ENCODE measurements around the gene NDUFA3.
A peak's percentile ranks its signal among the peaks of the same experiment; 100 is the strongest.

The NDUFA3 gene

DNA sequence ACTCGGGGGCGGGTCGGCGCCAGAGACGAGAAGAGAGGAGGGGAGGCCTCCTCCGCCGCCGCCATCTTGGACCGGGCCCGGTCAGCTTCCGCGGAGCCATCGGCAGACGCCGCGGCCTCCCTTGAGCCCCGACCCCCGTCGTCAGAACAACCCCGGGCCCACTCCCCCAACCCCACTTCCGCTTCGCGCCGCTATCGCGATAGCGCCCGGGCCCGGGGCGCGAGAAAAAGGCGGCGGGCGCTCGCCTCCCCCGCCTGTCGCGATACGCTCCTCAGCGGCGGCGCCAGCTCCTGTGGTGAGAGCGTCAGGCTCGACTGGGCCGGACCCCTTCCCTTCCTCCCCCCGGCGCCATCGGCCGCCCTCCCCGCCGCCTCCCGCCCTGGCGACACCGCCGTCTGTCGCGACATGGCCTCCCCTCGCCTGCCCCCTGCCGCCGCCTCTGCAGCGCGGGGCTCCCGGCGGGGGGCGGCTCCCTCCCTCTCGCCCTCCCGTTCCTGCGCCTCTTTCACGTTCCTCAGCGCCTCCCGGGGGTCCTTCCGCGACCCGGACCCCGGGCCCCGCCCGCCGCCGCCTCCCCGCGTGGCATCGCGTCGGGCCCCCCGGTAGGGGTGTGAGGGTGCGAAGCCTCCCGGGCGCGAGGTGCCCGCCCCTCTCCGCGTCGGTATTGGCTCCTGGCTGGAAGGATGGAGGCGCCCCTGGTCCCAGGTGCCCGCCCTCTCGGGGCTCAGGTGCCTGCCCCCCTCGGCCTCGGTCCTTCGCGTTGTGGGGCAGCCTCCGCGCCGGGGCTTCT lies 35.2 kb downstream of the NDUFA3 start, which contains the start of gene CNOT3:
CNOT3 (plus strand) TSS at position 64 of the 790 bp plus-strand sequence. CDS start 5,217 bp downstream, outside the sequence.
- no peaks in the 10 kb centered on the region for H3K9me3 ChIP-seq (ENCODE audit: low read length)
- H3K36me3 ChIP-seq (ENCODE audit: insufficient read depth, low read length): peaks cover 38% of the 10 kb centered on the region
- H3K4me3 ChIP-seq (ENCODE audit: low read length): peak within 1 kb of the TSS; percentile 63
- H3K4me1 ChIP-seq (ENCODE audit: insufficient read depth, low read length): peaks cover 22% of the 10 kb centered on the region
- no peaks in the 10 kb centered on the region for H3K27me3 ChIP-seq (ENCODE audit: insufficient read depth, low read length)
- H2AFZ ChIP-seq (ENCODE audit: low read depth, low read length): peak within 1 kb of the TSS; percentile 11

DNA sequence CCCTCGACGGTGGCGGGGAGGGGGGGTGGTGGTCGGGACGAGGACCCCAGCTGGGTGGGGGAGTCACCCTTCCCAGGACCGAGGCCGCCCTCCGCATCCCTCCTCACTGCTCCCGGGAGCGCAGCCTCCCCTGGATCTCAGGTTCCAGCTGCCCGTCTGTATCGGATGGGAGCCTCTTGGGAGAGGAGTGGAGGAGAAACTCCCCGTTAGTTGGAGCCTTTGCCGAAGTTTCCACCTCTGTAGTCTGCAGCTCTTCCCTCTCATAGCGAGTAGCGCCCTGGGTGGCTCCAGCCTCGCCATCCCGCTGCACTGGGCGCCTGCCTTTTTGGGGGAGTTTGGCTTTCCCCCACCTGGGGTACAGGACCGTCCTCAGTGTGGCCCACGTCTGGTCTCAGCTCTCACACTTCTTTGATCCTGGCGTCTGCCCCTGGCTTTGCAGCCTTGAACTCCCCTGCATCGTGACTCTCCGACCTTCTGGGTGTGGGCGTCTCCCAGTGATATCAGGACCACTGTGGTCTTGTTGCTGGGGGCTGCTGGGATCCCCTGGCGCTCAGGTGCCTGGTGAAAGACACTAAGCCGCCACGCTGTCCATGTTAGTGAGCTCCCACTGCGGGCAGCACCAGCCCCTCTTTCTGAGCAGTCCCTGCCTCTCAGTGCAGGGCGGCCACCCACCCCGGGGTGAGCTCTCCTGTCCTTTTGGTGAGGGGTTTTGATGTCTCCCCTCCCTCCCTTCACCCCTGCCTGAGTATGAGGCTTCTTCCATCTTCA lies 36.0 kb downstream of the NDUFA3 start:
- Histone ChIP-seq H2AFZ (ENCODE audit: low read depth, low read length) (no peak overlapping the region), H3K9me3 (ENCODE audit: low read length) (no peaks in the 10 kb centered on the region), H3K4me3 (ENCODE audit: low read length) (peak overlapping the region; percentile 63), H3K36me3 (ENCODE audit: insufficient read depth, low read length) (peaks cover 44% of the 10 kb centered on the region), H3K4me1 (ENCODE audit: insufficient read depth, low read length) (peaks cover 22% of the 10 kb centered on the region), H3K27me3 (ENCODE audit: insufficient read depth, low read length) (no peaks in the 10 kb centered on the region)

DNA sequence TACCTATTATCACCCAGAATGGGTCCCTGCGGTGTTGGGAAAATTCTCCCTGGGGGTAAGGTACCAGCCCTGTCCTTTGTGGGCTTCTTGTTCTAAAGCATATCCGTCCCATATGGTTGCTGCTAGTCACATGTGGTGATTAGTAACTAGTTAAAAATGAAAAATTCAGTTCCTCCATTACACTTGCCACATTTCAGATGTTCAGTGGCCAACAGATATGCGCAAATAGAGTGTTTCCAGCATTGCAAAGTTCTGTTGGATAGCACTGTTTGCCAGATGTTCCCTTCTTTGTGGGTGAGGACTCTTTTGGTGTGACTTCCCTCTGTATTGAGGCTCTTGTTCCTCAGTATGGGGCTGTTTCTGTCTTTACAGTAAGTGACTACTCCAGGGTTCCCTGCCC lies 38.7 kb downstream of the NDUFA3 start:
- Histone ChIP-seq H2AFZ (ENCODE audit: low read depth, low read length) (no peak overlapping the region), H3K9me3 (ENCODE audit: low read length) (no peaks in the 10 kb centered on the region), H3K4me1 (ENCODE audit: insufficient read depth, low read length) (peaks cover 14% of the 10 kb centered on the region), H3K4me3 (ENCODE audit: low read length) (no peak overlapping the region), H3K27me3 (ENCODE audit: insufficient read depth, low read length) (no peaks in the 10 kb centered on the region), H3K36me3 (ENCODE audit: insufficient read depth, low read length) (peaks cover 71% of the 10 kb centered on the region)

DNA sequence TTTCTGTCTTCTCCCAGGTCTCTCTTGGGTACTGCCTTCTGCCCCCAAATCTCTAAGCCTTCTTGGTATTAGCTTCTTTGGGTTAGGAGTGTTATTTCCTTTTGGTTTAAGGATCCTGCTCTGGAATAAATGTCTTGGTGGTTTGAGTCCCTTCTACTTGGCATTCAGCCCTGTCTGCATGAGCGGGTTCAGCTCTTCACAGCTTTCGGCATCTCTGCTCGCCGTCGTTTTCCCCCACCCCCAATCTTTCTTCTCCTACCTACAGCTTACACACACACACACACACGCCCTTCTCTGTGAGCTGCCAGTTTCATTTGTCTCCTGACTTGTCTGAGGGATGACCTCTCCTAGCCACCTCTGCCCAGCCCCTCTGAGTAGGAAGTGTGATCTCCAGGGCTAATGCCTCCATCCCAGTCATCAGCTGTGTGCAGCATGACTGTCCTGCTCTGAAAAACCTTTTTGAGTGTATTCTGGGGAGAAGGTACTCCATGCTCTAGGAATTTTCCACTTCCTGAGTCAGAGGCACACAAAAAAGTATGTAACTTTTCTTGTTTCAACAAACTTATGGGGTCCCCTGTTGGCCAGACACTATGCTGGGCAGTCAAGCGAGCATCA lies 39.6 kb downstream of the NDUFA3 start:
- H3K36me3 ChIP-seq (ENCODE audit: insufficient read depth, low read length): peaks cover 80% of the 10 kb centered on the region
- peaks cover 12% of the 10 kb centered on the region for H3K4me1 ChIP-seq (ENCODE audit: insufficient read depth, low read length)
- H3K9me3 ChIP-seq (ENCODE audit: low read length): no peaks in the 10 kb centered on the region
- no peak overlapping the region for H3K4me3 ChIP-seq (ENCODE audit: low read length)
- no peaks in the 10 kb centered on the region for H3K27me3 ChIP-seq (ENCODE audit: insufficient read depth, low read length)
- no peak overlapping the region for H2AFZ ChIP-seq (ENCODE audit: low read depth, low read length)

DNA sequence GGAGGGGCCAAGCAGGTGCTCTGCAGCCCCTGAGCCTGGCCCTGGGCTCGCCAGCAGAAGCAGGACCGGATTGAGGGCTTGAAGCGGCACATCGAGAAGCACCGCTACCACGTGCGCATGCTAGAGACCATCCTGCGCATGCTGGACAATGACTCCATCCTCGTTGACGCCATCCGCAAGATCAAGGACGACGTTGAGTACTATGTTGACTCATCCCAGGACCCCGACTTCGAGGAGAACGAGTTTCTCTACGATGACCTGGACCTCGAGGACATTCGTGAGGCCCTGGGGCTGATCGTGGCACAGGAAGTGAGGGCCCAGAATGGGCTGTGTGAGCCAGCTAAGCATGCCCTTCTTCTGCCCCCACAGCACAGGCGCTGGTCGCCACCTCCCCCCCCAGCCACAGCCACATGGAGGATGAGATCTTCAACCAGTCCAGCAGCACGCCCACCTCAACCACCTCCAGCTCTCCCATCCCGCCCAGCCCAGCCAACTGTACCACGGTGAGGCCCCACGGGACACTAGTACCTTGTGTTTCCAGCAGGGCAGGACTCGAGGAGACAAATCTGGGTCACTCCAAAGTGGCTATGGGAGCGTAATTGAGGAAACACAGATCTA lies 43.0 kb downstream of the NDUFA3 start:
- Histone ChIP-seq H3K36me3 (ENCODE audit: insufficient read depth, low read length) (peaks cover 92% of the 10 kb centered on the region), H3K27me3 (ENCODE audit: insufficient read depth, low read length) (no peaks in the 10 kb centered on the region), H3K4me1 (ENCODE audit: insufficient read depth, low read length) (no peaks in the 10 kb centered on the region), H3K4me3 (ENCODE audit: low read length) (no peak overlapping the region), H2AFZ (ENCODE audit: low read depth, low read length) (no peak overlapping the region), H3K9me3 (ENCODE audit: low read length) (no peaks in the 10 kb centered on the region)

DNA sequence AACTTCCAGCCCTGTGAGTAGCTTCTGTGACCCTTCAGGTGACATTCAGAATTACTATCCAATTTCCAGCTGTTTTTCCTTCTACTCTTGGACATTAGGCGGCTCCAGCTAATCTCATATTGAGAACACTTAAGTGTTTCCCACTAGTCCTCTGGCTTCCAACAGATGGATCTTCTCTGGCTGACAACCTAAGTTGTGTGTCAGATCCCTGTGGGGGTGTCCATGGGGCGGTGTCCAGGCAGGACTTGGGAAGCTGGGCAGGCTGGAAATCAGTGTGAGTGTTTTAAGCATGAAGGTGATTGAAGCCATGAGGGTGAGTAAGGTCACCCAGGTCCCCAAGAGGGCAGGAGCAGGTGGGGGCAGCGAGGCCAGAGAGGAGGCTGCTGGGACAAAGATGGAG lies 45.0 kb downstream of the NDUFA3 start:
- H3K9me3 ChIP-seq (ENCODE audit: low read length): no peaks in the 10 kb centered on the region
- H3K4me3 ChIP-seq (ENCODE audit: low read length): no peak overlapping the region
- H3K36me3 ChIP-seq (ENCODE audit: insufficient read depth, low read length): peaks cover 90% of the 10 kb centered on the region
- H3K27me3 ChIP-seq (ENCODE audit: insufficient read depth, low read length): no peaks in the 10 kb centered on the region
- H2AFZ ChIP-seq (ENCODE audit: low read depth, low read length): no peak overlapping the region
- no peaks in the 10 kb centered on the region for H3K4me1 ChIP-seq (ENCODE audit: insufficient read depth, low read length)

DNA sequence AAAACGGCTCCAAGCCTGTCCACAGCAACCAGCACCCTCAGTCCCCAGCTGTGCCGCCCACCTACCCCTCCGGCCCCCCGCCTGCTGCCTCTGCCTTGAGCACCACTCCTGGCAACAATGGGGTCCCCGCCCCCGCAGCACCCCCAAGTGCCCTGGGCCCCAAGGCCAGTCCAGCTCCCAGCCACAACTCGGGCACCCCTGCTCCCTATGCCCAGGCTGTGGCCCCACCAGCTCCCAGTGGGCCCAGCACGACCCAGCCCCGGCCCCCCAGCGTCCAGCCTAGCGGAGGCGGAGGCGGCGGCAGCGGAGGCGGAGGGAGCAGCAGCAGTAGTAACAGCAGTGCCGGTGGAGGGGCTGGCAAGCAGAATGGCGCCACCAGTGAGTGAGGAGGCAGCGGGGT lies 45.5 kb downstream of the NDUFA3 start:
- peaks cover 89% of the 10 kb centered on the region for H3K36me3 ChIP-seq (ENCODE audit: insufficient read depth, low read length)
- H3K4me3 ChIP-seq (ENCODE audit: low read length): no peak overlapping the region
- H3K9me3 ChIP-seq (ENCODE audit: low read length): no peaks in the 10 kb centered on the region
- H3K4me1 ChIP-seq (ENCODE audit: insufficient read depth, low read length): no peaks in the 10 kb centered on the region
- H2AFZ ChIP-seq (ENCODE audit: low read depth, low read length): no peak overlapping the region
- H3K27me3 ChIP-seq (ENCODE audit: insufficient read depth, low read length): no peaks in the 10 kb centered on the region

DNA sequence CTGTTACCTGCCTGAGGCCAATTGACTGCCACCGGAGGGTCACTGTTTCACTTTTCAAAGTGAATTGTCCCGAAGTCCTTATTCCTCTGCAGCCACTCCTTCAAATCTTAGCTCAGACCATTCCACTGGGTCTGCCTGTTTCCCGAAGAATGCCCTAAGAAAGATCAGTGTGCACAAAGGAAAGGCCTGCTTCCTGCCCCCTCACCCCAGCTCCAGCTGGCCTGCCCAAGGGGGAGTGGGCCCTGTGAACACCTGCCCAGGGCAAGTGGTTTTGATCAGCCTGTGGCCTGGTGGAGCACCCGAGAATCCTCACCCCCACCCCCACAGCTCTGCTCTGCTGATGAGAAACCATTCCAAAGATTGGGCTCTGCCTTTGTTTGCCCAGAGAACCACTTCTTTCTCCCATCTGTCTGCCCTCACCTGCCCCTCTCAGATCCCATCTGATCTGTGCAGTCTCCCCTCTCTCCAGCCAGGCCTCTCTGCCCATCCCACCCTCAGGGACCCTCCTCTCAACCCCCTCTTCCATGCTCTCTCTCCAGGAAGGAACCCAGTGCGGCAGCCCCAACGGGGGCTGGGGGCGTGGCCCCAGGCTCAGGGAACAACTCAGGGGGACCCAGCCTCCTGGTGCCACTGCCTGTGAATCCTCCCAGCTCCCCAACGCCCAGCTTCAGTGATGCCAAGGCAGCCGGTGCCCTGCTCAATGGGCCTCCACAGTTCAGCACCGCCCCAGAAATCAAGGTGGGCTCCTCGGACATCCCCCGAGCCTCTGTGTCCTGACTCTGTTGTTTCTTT lies 46.6 kb downstream of the NDUFA3 start:
- peaks cover 90% of the 10 kb centered on the region for H3K36me3 ChIP-seq (ENCODE audit: insufficient read depth, low read length)

DNA sequence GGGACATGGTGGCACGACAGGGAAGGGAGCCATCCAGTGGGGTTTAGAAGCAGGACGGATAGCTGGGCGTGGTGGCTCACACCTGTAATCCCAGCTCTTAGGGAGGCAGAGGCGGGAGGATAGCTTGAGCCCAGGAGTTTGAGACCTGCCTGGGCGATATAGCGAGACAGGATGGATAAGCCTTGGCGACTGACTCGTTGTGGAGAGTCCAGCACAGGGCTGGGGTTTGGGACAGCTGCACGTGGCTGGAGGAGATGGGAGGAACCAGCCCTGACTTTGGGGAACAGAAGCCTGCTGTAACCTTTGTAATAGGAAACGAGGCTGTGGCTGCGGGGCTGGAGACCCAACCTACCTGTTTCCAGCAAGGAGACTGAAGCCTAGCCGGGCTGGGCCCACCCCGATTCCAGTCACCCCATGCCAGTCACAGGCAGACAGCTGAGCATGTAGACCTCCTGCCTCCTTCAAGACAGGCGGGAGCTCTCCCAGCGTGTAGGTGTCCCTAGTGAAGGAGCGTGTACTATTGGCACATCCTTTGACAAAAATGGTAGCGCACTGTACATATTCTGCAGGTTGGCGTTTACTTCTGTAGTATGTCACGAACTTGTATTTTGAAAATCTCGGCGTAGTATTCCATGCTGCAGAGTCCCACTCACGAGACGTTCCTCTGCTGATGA lies 48.8 kb downstream of the NDUFA3 start:
- no peaks in the 10 kb centered on the region for H3K27me3 ChIP-seq (ENCODE audit: insufficient read depth, low read length)
- no peaks in the 10 kb centered on the region for H3K9me3 ChIP-seq (ENCODE audit: low read length)
- no peak overlapping the region for H2AFZ ChIP-seq (ENCODE audit: low read depth, low read length)
- H3K4me3 ChIP-seq (ENCODE audit: low read length): no peak overlapping the region
- peaks cover 87% of the 10 kb centered on the region for H3K36me3 ChIP-seq (ENCODE audit: insufficient read depth, low read length)
- no peaks in the 10 kb centered on the region for H3K4me1 ChIP-seq (ENCODE audit: insufficient read depth, low read length)

More for the DNA sequence above, 46.6 kb downstream of the NDUFA3 start:
- H3K4me3 ChIP-seq (ENCODE audit: low read length): no peak overlapping the region
- no peak overlapping the region for H2AFZ ChIP-seq (ENCODE audit: low read depth, low read length)
- no peaks in the 10 kb centered on the region for H3K9me3 ChIP-seq (ENCODE audit: low read length)
- H3K27me3 ChIP-seq (ENCODE audit: insufficient read depth, low read length): no peaks in the 10 kb centered on the region
- no peaks in the 10 kb centered on the region for H3K4me1 ChIP-seq (ENCODE audit: insufficient read depth, low read length)

DNA sequence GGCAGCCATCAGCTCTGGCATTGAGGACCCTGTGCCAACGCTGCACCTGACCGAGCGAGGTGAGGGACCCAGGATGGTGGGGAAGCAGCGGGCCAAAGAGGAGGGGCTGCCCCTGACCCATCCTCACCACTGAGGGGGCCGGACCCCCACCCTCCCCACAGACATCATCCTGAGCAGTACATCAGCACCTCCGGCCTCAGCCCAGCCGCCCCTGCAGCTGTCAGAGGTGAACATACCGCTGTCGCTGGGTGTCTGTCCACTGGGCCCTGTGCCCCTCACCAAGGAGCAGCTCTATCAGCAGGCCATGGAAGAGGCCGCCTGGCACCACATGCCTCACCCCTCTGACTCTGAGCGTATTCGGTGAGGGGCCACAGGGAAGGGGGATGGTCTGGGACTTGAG lies 49.6 kb downstream of the NDUFA3 start:
- Histone ChIP-seq H3K4me3 (ENCODE audit: low read length) (no peak overlapping the region), H3K9me3 (ENCODE audit: low read length) (no peaks in the 10 kb centered on the region), H3K36me3 (ENCODE audit: insufficient read depth, low read length) (peaks cover 85% of the 10 kb centered on the region), H3K27me3 (ENCODE audit: insufficient read depth, low read length) (no peaks in the 10 kb centered on the region), H2AFZ (ENCODE audit: low read depth, low read length) (no peak overlapping the region), H3K4me1 (ENCODE audit: insufficient read depth, low read length) (no peaks in the 10 kb centered on the region)

DNA sequence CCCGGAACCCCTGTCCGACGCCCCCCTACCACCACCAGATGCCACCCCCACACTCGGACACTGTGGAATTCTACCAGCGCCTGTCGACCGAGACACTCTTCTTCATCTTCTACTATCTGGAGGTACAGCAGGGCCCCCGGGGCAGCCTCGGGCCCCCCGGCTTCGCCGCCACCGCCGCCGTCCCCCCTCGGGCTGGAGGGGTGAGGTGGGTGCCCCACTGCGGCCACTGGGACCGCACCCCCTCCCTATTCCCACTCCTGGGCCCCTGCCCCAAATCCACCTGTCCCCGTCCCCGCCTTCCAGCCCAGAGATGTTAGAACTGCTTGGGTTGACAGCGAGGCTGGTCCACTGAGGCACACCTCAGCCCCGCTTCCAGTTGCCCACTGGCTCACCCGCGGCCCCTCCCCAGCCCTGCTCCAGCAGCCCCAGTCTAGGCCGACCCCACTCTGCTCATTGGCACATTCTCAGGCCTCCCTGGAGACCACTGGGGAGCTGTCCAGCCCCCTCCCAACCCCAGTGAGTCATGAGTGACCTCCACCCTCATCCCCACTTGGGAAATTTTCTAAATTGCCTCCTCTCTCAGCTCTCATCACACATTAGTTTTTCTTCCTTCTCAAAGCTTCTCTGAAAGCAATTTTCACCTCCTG lies 50.3 kb downstream of the NDUFA3 start:
- H3K9me3 ChIP-seq (ENCODE audit: low read length): no peaks in the 10 kb centered on the region
- H3K27me3 ChIP-seq (ENCODE audit: insufficient read depth, low read length): no peaks in the 10 kb centered on the region
- no peaks in the 10 kb centered on the region for H3K4me1 ChIP-seq (ENCODE audit: insufficient read depth, low read length)
- H3K4me3 ChIP-seq (ENCODE audit: low read length): no peak overlapping the region
- no peak overlapping the region for H2AFZ ChIP-seq (ENCODE audit: low read depth, low read length)
- peaks cover 82% of the 10 kb centered on the region for H3K36me3 ChIP-seq (ENCODE audit: insufficient read depth, low read length)
